K562 (cell line): Measurements from ENCODE around the gene KLHL13. TPM values are rescaled to one million over a fixed set of nuclear protein-coding genes. Genes with fewer than 3 reads are reported as not detected.

Experiments
- ATAC-seq: fragments of 200-7000 bp; cut with Tn5 transposase; 3 replicates; pipeline ENCODE4 v1.9.1; 2020; ENCODE audit warnings: moderate library complexity
- BruUV-seq: library from RNA; stranded (reverse); fragments of 400-500 nt; replicated peaks from 2 replicates; lab custom pipeline; 2021; lab: Mats Ljungman, UMichigan
- CTCF ChIA-PET: fragments of 300-600 bp; formaldehyde crosslinking; extraction: SDS; loops from one replicate; lab custom pipeline; 2021; ENCODE audit warnings: low intra/inter-chr PET ratio; lab: Yijun Ruan, JAX
- POLR2A ChIA-PET: fragments of 300-600, 350-650 bp; sonication (Branson Sonifier 250); formaldehyde crosslinking; extraction: SDS; loops from one replicate; lab custom pipeline; 2021; ENCODE audit warnings: antibody characterized with exemption, inconsistent platforms; lab: Yijun Ruan, JAX
- DNase-seq, 4 experiments: peaks; one replicate each; pipeline versions ENCODE4 v3.0.0 to v3.0.0-alpha.2; 2011 to 2018; ENCODE audit warnings: low spot score in 3 of 4, mixed read lengths in 3 of 4; ENCODE audit errors: extremely low read depth in 1 of 4
- FAIRE-seq: peaks from 2 replicates; lab custom pipeline; 2011; peaks lifted over from hg19 to GRCh38; lab: Jason Lieb, UNC
- H2AFZ ChIP-seq: 2 replicates; pipeline ENCODE4 v1.6.0; 2011; ENCODE audit warnings: low read depth, low read length, control low read depth, inconsistent platforms
- H3K27ac ChIP-seq: fragments of 200-600 bp; 3 replicates; pipeline ENCODE4 v1.8.0; 2011; ENCODE audit warnings: low read depth, mild to moderate bottlenecking, control low read depth, inconsistent platforms, low read length, moderate library complexity, mixed read lengths; ENCODE audit errors: extremely low read depth
- H3K27me3 ChIP-seq, 2 experiments: fragments of 300-600 bp in 1 of 2; 2 replicates in 1 of 2; 3 replicates in 1 of 2; pipeline versions ENCODE4 v1.6.0 to v1.8.0; 2011; ENCODE audit warnings: inconsistent platforms in 2 of 2, low read length in 2 of 2, mild to moderate bottlenecking in 1 of 2, mixed read lengths in 1 of 2, moderate library complexity in 1 of 2; ENCODE audit not compliant: control insufficient read depth in 2 of 2, insufficient read depth in 2 of 2
- H3K36me3 ChIP-seq: fragments of 300-600 bp; 3 replicates; pipeline ENCODE4 v1.8.0; 2011; ENCODE audit warnings: mild to moderate bottlenecking, low read length, inconsistent platforms; ENCODE audit not compliant: control insufficient read depth, insufficient read depth
- H3K4me1 ChIP-seq, 2 experiments: fragments of 200-600 bp in 1 of 2; replicated peaks in 1 of 2; 2 replicates in 1 of 2; 3 replicates in 1 of 2; pipeline versions ENCODE4 v1.5.1 to v1.8.0; 2011; ENCODE audit warnings: inconsistent platforms in 2 of 2, low read length in 2 of 2, mild to moderate bottlenecking in 1 of 2, mixed read lengths in 1 of 2, moderate library complexity in 1 of 2; ENCODE audit not compliant: control insufficient read depth in 2 of 2, insufficient read depth in 2 of 2
- H3K4me2 ChIP-seq: 2 replicates; pipeline ENCODE4 v1.6.1; 2011; ENCODE audit warnings: low read length, control low read depth, inconsistent platforms, mixed read lengths; ENCODE audit not compliant: insufficient read depth
- H3K4me3 ChIP-seq: fragments of 200-600 bp; sonication (generic), shearing (Covaris generic); 2 replicates; pipeline ENCODE4 v1.5.1; 2016; ENCODE audit warnings: control low read depth, inconsistent platforms
- H3K79me2 ChIP-seq: fragments of 200-600 bp; 3 replicates; pipeline ENCODE4 v1.8.0; 2011; ENCODE audit warnings: low read length, inconsistent platforms; ENCODE audit not compliant: control insufficient read depth, insufficient read depth
- H3K9ac ChIP-seq, 2 experiments: 2 replicates each; pipeline versions ENCODE4 v1.6.0 to v1.6.1; 2011; ENCODE audit warnings: low read depth in 2 of 2, low read length in 2 of 2, control low read depth in 1 of 2, inconsistent platforms in 1 of 2, mild to moderate bottlenecking in 1 of 2, mixed read lengths in 1 of 2; ENCODE audit not compliant: insufficient read depth in 1 of 2
- H3K9me1 ChIP-seq: one replicate; pipeline ENCODE4 v1.6.0; 2011; ENCODE audit warnings: inconsistent platforms, mild to moderate bottlenecking, low read length, moderate library complexity; ENCODE audit not compliant: control insufficient read depth, insufficient read depth
- H3K9me3 ChIP-seq: replicated peaks from 2 replicates; pipeline ENCODE4 v1.5.1; 2011; ENCODE audit warnings: low read depth, low read length, inconsistent platforms; ENCODE audit not compliant: control insufficient read depth, insufficient read depth
- H4K20me1 ChIP-seq: replicated peaks from 2 replicates; pipeline ENCODE4 v1.6.1; 2011; ENCODE audit warnings: low read length, inconsistent platforms, mixed read lengths; ENCODE audit not compliant: control insufficient read depth, insufficient read depth
- C11orf30 ChIP-seq: fragments of 450-650 bp; IDR thresholded peaks from 2 replicates; pipeline ENCODE4 v1.6.1; 2016; ENCODE audit warnings: low read depth, mild to moderate bottlenecking
- CHD2 ChIP-seq: IDR thresholded peaks from 2 replicates; pipeline ENCODE4 v1.6.1; 2011; ENCODE audit warnings: low read depth, low read length
- GTF2E2 ChIP-seq: fragments of 200-800 bp; sonication (Bioruptor generic); IDR thresholded peaks from 2 replicates; pipeline ENCODE4 v1.6.1; 2016; ENCODE audit warnings: missing genetic modification characterization, missing compliant biosample characterization
- HDAC8 ChIP-seq: fragments of 450-650 bp; IDR thresholded peaks from 2 replicates; pipeline ENCODE4 v1.6.1; 2016; ENCODE audit warnings: mild to moderate bottlenecking, missing genetic modification characterization, moderate library complexity, missing compliant biosample characterization
- HNRNPK ChIP-seq: fragments of 200-400 bp; formaldehyde crosslinking; IDR thresholded peaks from one replicate; pipeline ENCODE4 v1.6.1; 2018; ENCODE audit warnings: mild to moderate bottlenecking, low read depth, low read length; ENCODE audit not compliant: poor library complexity, severe bottlenecking
- JUNB ChIP-seq: fragments of 450-650 bp; formaldehyde crosslinking; conservative IDR thresholded peaks from 2 replicates; pipeline ENCODE4 v1.4.0; 2020; ENCODE audit warnings: mild to moderate bottlenecking
- KDM4B ChIP-seq, 2 experiments: fragments of 450-650 bp in 1 of 2; sonication (generic) in 1 of 2; IDR thresholded peaks; 2 replicates each; pipeline ENCODE4 v1.6.1; 2016 to 2017; ENCODE audit warnings: borderline replicate concordance in 2 of 2, antibody characterized with exemption in 1 of 2, low read depth in 1 of 2, mild to moderate bottlenecking in 1 of 2
- PCBP2 ChIP-seq: fragments of 200-400 bp; formaldehyde crosslinking; IDR thresholded peaks from 2 replicates; pipeline ENCODE4 v1.6.1; 2018; ENCODE audit warnings: low read length, low read depth, mild to moderate bottlenecking, moderate library complexity; ENCODE audit not compliant: poor library complexity, severe bottlenecking
- PRDM10 ChIP-seq: fragments of 450-650 bp; IDR thresholded peaks from 2 replicates; pipeline ENCODE4 v1.6.1; 2018; ENCODE audit not compliant: partially characterized antibody
- PRPF4 ChIP-seq: fragments of 200-400 bp; formaldehyde crosslinking; IDR thresholded peaks from one replicate; pipeline ENCODE4 v1.6.1; 2017; ENCODE audit warnings: low read length, low read depth, mild to moderate bottlenecking; ENCODE audit not compliant: insufficient read depth, poor library complexity, severe bottlenecking
- SAFB ChIP-seq: fragments of 200-400 bp; formaldehyde crosslinking; IDR thresholded peaks from 2 replicates; pipeline ENCODE4 v1.6.1; 2017; ENCODE audit warnings: low read depth, low read length, borderline replicate concordance
- WHSC1 ChIP-seq: IDR thresholded peaks from one replicate; pipeline ENCODE4 v1.6.1; 2012; ENCODE audit warnings: low read length, control low read depth, inconsistent platforms
- XRCC3 ChIP-seq: fragments of 450-650 bp; IDR thresholded peaks from 2 replicates; pipeline ENCODE4 v1.6.1; 2017; ENCODE audit warnings: mild to moderate bottlenecking, moderate library complexity
- ZFX ChIP-seq: sonication (generic); formaldehyde crosslinking; IDR thresholded peaks from 2 replicates; pipeline ENCODE4 v1.8.0; 2022; ENCODE audit warnings: mild to moderate bottlenecking, missing genetic modification reagents, moderate library complexity
- ZNF140 ChIP-seq: fragments of 250-450 bp; sonication (Bioruptor Pico); IDR thresholded peaks from 2 replicates; pipeline ENCODE4 v1.8.0; 2021; ENCODE audit warnings: moderate library complexity, mild to moderate bottlenecking, inconsistent platforms
- ZNF165 ChIP-seq: fragments of 250-450 bp; sonication (Bioruptor Pico); IDR thresholded peaks from 2 replicates; pipeline ENCODE4 v1.4.0; 2020; ENCODE audit warnings: borderline replicate concordance
- ZNF253 ChIP-seq: fragments of 250-450 bp; sonication (Bioruptor Pico); conservative IDR thresholded peaks from 2 replicates; pipeline ENCODE4 v1.6.1; 2021; ENCODE audit warnings: mild to moderate bottlenecking
- ZNF444 ChIP-seq: fragments of 250-450 bp; sonication (Bioruptor Pico); IDR thresholded peaks from 2 replicates; pipeline ENCODE4 v1.4.0; 2020; ENCODE audit warnings: mild to moderate bottlenecking, moderate library complexity
- ZNF583 ChIP-seq: fragments of 250-450 bp; sonication (Bioruptor Pico); IDR thresholded peaks from 2 replicates; pipeline ENCODE4 v1.4.0; 2020
- WGBS: fragments of 100-300 bp; shearing (Covaris generic); methylation state at CpG from one replicate; pipeline ENCODE4 v1.1.6; 2016; ENCODE audit warnings: low coverage, mixed read lengths; ENCODE audit not compliant: insufficient coverage; ENCODE audit errors: missing lambda C conversion rate; 5-methylcytosine and 5-hydroxymethylcytosine counted together
- in situ Hi-C: fragments of 300-500 bp; cut with MboI; formaldehyde crosslinking; loops from 4 replicates; pipeline ENCODE4 v1.15.0; 2018; ENCODE audit warnings: inconsistent platforms, mixed read lengths
- intact Hi-C: fragments of 100-400 bp; cut with micrococcal nuclease; formaldehyde crosslinking; loops from 2 replicates; pipeline ENCODE4 v1.14.2; 2022
- polyA plus RNA-seq, 8 experiments: library from polyadenylated mRNA; depleted of rRNA in 4 of 8; stranded (reverse) in 5 of 8; unstranded in 3 of 8; fragments of >200 nt; fragmentation: Nextera tagmentation in 2 of 8; fragmentation: Illumina TruSeq in 1 of 8; extraction: Ambion mirVana in 2 of 8; extraction: Trizol in 1 of 8; gene quantifications; 2 replicates each; pipeline versions ENCODE4 v1.2.1 to v1.2.3, GENCODE V29; 2011 to 2014; ENCODE audit warnings: inconsistent platforms in 1 of 8, missing spikeins in 1 of 8
- total RNA-seq, 7 experiments: library from RNA; depleted of rRNA in 6 of 7; stranded (reverse); fragments of >200 nt in 6 of 7; fragmentation: Illumina TruSeq in 2 of 7; extraction: Trizol in 2 of 7; gene quantifications; 2 replicates each; pipeline versions ENCODE4 v1.2.1 to v1.2.3, GENCODE V29; 2011 to 2021; ENCODE audit warnings: low replicate concordance in 1 of 7

The KLHL13 gene
- total and polyA plus RNA-seq, 9 of the 15 experiments (the other 6 are each of a cell fraction or from before 2014, with no cell fraction given) = 1.2 to 4.1 (median 2.2) TPM

GRCh38 chrX:118108304-118108703, 8.3 kb downstream of the KLHL13 start:
- ChIA-PET POLR2A (interaction anchor here (0.8 kb wide), 1 partner anchor 8 kb away, joined by 3 read pairs; the partner anchor contains the start of gene KLHL13), CTCF (no interaction called here)
- no peak for ATAC-seq
- Histone ChIP-seq H3K4me2 (no peak overlapping the region), H3K27me3 (no peaks in the 10 kb centered on the region), H3K79me2 (no peaks in the 10 kb centered on the region), H4K20me1 (no peaks in the 10 kb centered on the region), H3K9ac (no peak overlapping the region), H2AFZ (no peak overlapping the region), H3K9me1 (no peaks in the 10 kb centered on the region), H3K9me3 (no peaks in the 10 kb centered on the region), H3K4me3 (no peak overlapping the region), H3K4me1 (no peaks in the 10 kb centered on the region), H3K27ac (no peak overlapping the region), H3K36me3 (no peaks in the 10 kb centered on the region)
- BruUV-seq = no TSS peak
- 0% methylated on average over 1 of the region's 1 CpG for WGBS
- no peak for DNase-seq
- TF ChIP-seq ZNF253 (CRISPR knock-in tag) (no peak), HDAC8 (tag) (no peak), CHD2 (no peak), JUNB (no peak), C11orf30 (no peak), ZNF140 (CRISPR knock-in tag) (no peak), XRCC3 (no peak), ZNF583 (CRISPR knock-in tag) (no peak), GTF2E2 (tag) (no peak), ZNF165 (CRISPR knock-in tag) (no peak), PCBP2 (no peak), ZNF444 (CRISPR knock-in tag) (no peak), HNRNPK (no peak), SAFB (no peak), PRDM10 (no peak), WHSC1 (no peak), ZFX (CRISPR knock-in tag) (no peak), PRPF4 (no peak), KDM4B (IDR thresholded peaks at IDR 0.05; ENCODE audit: borderline replicate concordance in 2 of 2, low read depth in 1 of 2) (no peak)
- intact Hi-C loops (no loop called here), in situ Hi-C loops (no loop called here)
- no peak for FAIRE-seq
